ENCODE data around the gene DDX39A.

Gene DDX39A

DNA sequence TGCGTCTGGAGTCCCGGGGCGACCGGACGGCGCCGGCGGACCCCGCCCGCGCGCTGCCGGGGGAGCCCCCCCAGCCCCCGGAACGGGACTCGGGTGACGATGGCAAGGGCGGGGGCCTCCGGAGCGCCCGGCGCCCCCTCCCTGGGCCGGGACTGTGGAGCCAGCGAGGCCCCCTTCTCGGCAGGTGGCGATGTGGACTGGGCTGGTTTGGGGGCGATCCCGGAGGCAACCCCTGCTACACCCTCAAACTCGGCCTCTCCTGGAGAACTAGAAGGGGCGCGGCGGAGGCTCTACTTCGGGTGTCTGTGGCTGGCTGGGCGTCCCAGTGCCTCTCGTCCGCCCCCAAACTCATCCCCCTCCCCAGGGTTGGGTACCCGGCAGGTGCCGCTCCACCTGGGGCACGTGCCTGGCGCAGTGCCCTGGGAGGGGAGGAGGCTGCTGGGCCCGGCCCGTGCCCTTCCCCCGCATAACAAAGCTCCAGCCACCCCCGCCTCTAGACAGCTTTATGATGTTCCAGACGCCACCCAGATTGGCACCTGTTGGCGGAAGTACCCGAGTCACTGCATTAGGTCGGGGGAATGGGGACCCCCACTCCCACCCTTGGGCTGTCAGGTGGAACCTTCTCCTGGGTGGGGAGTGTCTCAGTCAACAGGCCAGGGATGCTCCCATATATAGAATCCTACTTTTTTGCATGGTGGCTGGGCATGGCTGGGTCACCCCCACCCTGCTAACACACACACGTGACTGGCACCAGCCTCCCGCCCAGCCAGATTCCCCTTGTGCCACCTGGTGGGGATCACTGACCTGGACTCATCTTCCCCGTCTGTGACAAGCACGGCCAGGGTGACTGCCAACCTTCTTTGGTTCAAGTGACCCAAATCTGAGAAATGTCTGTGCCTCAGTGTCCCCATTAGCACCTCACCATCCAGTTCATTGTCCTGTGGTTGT, 14.7 kb upstream of the DDX39A start:
- DNase-seq, result peak; percentile 61

DNA sequence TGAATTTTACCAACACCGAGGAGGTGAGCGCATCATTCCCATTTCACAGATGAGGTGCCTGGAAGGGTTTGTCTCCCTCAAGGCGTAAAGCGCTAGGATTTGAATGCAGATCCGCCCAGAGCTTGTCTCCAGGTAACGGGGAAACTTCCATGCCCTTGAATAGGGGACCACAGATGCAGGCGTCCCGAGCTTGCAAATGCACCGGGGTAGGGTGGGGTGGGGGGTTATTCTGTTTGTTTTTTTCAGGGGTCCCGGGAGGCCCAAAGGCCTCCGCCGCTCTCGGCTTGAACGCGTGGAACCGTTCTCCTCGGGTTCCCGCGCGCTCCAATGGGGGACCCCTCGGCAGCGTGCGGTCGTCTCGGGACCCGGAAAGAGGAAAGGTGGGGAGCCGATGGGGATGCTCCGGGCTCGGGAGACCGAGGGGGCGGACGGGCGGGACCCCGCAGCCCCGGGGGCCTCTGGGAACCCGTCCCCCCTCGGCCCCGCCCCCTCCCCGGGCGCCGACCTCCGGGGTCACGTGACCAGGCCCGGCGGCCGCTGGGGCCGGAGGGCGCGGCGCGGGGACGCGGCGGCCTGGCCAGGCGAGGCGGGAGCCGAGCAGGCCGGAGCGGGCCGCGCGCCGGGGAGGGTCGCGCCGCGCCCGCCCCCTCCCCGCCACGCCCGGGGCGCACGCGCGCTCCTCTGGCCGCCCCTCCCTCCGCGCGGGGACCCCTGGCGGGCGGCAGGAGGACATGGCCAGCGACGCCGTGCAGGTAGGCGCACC, 13.8 kb upstream of the DDX39A start, which contains the start of gene PKN1:
Gene PKN1 (plus strand): TSS at position 516 of the 763 bp plus-strand sequence. CDS start 216 bp downstream, at position 732.
- DNase-seq, result peak; percentile 58

DNA sequence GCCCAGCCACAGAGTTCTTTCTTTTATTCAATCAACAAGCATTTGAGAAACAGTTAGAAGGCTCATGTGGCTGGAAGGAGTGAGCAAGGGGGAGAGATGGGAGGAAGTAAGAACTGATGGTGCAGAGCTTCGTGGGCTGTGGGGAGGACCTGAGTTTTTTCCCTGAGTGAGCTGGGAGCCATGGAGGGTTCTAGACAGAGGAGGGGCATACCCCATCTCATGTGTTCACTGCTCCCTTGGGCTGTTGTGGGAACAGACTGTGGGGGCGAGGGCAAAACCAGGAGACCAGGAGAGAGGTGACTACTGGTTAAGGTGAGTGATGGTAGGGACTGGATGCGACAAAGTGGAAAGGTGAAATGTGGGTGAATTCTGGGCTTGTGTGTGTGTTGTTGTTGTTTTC, 11.6 kb upstream of the DDX39A start:
- no peak for DNase-seq

DNA sequence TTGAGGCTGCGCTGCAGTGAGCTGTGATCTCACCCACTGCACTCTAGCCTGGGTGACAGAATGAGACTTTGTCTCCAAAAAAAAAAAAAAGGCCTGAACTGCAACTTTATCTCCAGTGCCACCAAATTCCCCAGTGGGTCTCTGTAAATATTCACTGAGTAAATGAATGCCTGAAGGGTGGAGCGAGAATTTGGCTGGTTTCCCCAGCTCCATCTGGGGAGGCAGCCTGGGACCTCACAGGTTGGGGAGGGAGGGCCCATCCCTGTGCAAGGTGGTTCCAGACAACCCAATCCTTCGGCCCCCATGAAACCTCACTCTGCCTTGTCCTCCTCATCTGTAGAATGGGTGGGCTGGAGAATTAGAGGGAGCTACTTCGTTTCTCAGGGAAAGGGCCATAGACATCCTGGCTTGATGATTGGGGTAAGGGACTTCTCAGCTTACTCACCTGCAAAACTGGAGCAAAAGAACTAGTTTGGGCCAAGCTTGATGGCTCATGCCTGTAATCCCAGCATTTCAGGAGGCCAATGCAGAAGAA, 9.8 kb upstream of the DDX39A start:
- DNase-seq, result no peak

DNA sequence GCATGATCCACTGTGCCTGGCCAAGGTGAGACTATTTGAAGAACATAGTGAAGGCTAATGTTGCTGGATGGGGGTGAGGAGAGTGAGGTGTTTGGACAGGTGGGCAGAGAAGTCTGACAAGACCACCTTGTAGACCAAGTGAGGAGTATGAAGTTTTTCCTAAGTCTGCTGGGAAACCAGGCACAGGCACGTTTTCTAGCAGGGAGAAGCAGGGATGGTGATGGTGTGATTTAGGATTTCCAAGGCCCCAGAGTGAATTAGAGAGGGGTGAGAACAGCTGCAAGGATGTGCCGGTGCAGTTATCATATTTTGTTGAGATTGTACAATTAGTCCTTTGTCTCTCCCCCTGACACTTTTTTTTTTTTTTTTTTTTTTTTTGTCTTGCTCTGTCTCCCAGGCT, 8.3 kb upstream of the DDX39A start:
- DNase-seq, result no peak

DNA sequence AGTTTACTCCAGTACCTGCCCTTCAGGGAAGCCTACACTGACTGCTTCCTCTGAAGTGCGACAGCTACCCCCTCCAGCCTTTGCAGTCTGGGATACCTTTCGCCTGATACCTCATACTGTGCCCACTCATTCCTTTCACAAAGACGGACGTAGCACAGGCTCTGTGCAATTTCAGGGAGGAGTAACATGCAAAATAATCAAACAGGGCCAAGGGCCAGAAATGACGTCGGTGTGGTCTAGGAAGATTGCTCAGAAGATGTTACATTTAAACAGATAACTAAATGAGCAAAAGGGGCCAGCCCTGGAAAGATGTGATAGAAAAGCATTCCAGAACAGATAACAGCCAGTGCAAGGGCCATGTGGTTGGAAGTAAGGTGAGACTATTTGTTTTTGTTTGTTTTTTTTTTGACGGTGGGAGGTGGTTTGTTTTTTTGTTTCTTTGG, 6.6 kb upstream of the DDX39A start:
- DNase-seq, result no peak

DNA sequence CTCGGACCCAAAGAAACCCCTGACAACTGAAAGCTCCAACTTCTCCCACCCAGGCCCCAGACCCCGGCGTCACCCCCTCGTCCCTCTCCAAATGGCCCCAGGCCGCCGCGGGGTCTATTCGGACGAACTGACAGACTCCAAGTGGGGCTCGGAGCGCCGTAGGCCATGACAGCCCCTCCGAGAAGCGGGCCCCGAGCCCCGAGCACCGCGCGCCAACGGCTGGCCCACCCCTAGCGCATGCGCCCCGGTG, 360 bp downstream of the DDX39A start:
- DNase-seq, result no peak

DNA sequence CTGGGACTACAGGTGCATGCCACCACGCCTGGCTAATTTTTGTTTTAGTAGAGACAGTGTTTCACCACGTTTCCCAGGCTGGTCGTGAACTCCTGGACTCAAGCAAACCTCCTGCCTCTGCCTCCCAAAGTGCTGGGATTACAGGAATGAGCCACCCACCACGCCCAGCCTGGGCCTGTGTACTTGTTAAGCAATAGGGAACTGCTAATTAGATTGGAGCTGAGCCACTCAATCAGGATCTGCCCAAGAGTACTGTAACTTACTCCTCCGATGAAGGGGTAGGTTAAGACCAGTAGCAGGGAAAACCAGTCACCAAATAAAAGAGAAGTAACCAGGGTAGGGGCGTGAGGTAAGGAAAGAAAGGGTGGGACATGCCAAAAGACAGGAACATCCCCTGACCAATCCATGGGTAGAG, 2.3 kb downstream of the DDX39A start:
- peak; percentile 46 for DNase-seq

DNA sequence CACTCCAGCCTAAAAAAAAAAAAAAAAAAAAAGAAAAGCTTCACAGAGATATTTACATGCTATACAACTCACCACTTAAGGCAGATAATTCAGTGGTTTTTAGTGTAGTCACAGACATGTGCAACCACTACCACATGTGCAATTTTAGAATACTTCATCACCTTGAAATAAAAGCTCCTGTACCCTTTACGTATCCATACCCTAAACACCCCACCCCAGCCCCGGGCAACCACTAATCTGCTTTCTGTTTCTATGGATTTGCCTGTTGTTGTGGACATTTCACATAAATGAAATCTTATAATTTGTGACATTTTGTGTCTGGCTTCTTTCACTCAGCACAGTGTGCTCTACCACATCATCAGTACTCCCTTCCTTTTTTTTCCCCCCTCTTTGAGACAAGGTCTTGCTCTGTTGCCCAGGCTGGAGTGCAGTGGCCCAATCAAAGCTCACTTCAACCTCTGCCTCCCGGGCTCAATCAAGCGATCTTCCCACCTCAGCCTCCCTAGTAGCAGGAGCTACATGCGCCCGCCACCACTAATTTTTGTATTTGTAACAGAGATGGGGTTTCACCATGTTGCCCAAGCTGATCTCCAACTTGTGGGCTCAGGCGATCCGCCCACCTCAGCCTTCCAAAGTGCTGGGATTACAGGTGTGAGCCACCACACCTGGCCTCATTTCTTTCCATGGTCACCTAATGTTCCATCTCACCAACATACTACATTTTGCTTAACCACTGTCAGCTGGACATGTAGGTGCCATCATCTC, 4.0 kb downstream of the DDX39A start:
- peak; percentile 50 for DNase-seq

DNA sequence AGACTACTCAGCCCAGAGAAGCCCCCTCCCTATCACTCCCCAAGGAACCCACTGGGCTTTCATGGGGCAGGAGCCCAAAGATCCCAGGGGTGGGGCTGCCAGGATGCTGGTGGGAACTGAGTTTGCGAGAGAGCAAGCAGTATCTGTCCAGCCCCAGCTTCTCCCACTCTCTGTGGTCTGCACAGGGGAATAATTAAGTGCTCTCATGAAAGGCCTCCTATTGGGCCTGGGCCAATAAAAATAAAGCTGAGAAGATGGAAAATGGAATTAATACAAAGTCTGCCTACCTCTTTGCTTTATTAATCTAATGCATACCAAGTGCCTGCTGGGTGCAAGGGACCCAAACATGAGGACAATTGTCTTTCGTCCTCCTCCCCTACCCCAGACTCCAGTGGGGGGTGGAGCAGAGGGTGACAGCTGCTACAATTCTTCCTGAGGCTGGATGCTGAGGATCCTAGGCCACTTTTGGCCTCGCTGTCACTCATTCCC, 5.4 kb downstream of the DDX39A start:
- DNase-seq, result peak; percentile 52

DNA sequence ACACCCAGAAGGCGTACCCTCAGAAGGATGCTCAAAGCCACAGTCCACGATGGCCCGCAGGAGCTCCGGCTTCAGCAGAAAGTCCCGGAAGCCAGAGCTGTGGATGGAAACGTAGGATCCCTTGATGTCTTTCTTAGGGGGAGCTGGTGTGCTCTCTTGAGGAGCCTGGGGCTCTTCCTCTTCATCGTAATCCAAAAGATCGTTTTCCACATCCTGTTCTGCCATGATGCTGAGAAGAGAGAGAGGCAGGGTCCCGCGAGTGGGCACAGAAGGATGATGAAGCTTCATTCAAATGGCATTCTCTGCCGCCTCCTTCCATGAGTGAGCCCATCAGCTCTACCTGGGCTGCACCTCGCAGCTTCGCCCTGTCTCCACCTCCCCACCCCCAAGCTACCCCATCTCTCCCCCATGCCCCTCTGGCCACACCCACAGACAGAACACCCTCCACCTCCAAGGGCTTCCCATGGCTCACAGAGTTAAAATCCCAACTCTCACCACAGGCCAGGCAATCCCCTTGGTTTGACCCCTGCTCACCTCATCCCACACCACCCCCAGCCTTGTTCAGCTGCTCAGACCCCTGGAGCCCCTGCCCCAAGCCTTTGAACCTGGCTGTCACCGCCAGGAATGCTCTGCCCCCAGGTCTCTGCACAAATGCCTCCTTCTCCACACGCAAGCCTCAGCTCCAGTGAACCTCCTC, 6.0 kb downstream of the DDX39A start:
- DNase-seq, result peak; percentile 57

DNA sequence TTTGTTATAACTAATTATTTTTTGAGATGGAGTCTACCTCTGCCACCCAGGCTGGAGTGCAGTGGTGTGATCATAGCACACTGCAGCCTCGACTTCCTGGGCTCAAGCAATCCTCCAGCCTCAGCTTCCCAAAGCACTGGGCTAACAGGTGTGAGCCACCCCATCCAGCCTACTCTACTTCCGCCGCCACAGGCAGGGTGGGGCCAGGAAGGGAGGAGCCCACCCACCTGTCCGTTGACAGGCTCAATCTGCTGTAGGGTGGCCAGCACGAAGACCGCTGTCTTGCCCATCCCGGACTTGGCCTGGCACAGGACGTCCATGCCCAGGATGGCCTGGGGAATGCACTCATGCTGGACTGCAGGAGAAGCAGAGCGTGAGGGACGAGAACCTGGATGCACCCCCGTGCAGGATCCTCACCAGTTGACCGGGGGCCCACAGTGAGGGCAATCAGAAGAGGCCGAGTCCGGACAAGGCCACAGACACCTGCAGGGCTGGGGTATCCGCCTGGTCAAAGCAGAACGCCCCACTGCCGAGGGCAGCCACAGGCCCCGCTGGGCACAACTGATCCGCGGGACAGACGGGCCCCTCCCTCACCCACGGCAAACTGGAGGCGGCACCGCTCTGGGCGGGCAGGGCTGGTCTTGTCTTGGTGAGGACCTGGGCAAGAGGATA, 6.7 kb downstream of the DDX39A start:
- DNase-seq, result peak; percentile 49

DNA sequence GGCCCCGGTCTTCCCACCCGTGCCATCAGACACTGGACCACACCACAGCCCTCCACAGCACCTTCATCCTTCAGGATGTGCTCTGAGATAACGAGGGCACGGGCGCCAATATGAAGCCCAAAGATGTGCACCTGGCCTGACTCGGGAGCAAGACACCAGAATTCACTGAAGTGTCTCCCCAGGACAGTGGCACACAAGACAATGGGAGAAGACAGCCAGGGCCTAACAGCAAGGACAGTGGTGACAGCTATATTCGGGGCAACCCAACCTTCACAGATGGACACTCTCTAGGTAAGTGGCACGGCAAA, 7.2 kb downstream of the DDX39A start:
- peak; percentile 49 for DNase-seq

DNA sequence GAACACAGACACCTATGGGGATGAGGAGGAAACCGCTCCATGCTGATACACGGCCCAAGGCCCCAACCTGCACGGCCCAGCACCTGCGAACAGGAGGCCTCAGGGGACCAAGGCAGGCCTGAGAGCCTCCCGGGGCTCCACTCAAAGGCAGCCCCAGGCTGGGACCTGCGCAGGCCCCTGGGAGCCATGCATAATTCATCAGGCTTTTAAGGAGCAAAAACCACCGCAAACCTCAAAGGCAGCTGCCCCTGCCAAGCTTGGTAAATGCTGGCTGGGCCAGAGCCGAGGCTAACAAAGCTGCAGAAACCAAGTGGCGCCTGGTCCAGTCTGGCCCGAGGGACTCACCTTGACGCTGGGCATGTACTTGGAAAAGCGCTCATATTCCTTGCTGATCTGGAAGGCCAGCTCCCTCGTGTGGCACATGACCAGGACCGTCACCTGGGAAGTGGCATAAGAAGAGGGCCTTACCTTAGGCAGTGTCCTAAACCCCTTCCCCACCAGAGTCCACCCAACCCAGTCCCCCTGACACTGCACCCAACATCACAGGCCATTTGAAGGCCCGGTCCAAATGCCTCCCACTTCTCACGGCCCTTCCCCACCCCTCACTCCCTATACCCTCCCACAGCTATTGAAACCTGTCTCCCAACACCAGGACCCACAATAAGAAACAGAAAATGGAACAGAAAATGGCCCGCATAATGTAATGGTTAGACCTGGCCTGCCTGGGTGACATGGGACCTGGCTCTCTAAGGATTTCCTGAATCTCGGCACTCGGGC, 7.8 kb downstream of the DDX39A start:
- peak; percentile 50 for DNase-seq

DNA sequence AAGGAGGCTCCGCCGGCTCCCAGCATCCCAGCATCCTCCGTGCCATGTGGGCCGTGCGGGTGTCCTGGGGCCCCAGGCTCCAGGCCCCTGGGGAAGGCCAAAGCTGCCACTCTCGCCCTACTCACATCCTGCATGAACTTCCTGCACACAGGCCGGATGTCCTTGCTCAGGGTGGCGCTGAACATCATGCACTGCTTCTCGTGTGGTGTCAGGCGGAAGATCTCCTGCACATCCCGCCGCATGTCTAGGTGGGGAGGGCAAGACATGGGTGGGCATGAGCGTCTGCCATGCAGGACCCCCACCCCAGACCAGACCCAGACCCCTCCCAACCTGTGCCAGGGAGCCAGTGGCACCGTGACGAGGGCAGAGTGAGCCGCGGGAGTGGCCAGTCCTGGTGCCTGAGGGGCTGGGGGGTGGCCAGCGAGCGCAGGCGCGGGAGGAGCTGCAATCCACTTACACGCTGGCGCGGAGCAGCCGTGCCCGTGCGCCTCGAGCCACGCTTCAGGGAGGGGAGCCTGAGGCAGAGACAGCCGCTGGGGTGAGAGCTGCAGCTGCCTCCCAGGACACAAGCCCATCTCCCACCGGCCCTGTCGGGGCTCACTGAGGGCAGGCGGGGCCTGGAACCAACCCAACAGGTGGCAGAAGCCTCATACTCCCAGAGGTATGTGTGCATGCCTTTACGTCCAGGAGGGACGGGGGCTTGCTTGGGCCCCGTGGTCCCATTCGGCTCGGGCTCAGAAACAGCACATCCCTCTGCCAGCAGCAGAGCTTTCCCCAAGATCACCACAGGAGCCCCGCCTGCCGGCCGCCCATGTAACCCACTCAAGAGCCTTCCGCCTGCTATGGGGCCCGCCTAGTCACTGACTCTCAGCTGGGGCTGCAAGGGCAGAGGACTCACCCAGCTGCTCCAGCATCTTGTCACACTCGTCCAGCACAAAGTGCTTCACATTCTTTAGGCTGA, 8.8 kb downstream of the DDX39A start:
- DNase-seq, result peak; percentile 79

DNA sequence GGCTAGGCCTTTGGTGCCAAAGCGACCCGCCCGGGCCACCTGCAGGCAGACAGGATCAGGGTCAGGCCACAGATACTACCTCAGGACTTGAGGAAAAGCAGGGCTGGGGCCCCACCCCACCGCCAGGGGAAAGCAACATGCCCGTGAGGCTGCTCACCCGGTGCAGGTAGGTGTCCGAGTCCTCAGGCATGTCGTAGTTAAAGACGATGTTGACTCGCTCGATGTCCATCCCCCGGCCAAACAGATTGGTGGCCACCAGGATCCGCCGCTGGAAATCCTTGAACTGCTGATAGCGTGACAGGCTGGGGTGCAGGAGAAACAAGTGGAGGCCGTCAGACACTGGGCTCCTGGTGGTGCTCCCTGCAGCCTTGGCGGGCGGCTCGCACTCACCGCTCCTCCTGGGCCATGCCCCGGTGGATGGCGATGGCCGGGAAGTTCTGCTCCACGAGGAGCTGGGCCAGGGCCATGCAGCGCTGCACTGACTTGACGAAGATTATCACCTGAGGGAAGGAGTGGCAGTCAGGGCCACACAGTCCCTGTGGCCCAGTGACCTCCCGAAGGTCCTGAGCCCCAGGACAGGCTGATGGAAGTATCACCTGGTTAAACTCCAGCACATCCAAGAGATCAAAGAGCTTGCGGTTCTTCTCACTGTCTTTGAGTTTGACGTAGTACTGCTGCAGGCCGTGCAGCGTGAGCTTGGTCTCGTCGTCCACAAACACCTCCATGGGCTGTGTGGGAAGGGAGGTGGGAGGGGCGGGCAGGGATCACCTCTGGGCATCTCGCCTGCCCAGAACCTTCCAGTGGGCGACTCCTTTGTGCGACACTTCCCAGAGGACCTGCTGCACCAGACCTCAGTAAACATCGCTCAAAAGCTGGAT, 9.8 kb downstream of the DDX39A start:
- peak; percentile 73 for DNase-seq

DNA sequence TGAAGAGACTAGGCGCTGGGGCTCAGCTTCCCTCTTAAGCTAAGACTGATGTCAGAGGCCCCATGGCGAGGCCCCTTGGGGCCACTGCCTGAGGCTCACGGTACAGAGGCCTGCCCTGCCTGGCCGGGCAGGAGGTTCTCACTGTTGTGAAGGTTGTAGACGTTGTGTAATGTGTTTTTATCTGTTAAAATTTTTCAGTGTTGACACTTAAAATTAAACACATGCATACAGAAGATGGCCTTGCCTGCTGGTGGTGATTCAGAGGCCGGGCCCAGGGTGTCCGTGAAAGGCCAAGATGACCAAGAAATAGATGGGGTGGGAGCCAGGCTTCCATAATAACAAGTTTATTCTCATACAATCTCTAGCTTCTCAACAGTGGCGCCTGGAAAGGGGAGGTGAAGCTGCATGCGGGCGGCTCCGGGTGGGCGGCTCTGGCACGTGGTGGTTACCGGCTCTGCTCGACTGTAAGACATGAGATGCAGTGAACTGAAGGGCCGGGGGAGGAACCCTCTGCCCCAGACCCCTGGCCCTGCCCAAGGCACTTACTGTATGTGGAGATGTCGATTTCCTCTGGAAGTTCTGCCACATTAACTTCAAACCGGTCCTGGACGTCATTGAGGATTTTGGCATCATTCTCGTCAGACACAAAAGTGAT, 10.5 kb downstream of the DDX39A start:
- peak; percentile 63 for DNase-seq

Data from CD4-positive, alpha-beta T cell treated with Interleukin-12 subunit alpha and Interleukin-12 subunit beta, for 1 hour (primary cell).